SK-N-SH (cell line): ENCODE results near the gene PPP1R12A. TPM values are rescaled to one million over a fixed set of nuclear protein-coding genes. Genes with fewer than 3 reads are reported as not detected.

Experiments
- CTCF ChIA-PET: fragments of 300-600, 350-600 bp; formaldehyde crosslinking; extraction: SDS; loops from one replicate; lab custom pipeline; 2021; lab: Yijun Ruan, JAX
- POLR2A ChIA-PET: fragments of 350-600 bp; sonication (Branson Sonifier 250); formaldehyde crosslinking; extraction: SDS; loops from one replicate; lab custom pipeline; 2020; ENCODE audit warnings: antibody characterized with exemption, inconsistent platforms; lab: Yijun Ruan, JAX
- DNase-seq: peaks from one replicate; pipeline ENCODE4 v3.0.0; 2012
- H2AFZ ChIP-seq: fragments of 200-600 bp; sonication (generic); 2 replicates; pipeline ENCODE4 v1.8.1; 2016; ENCODE audit warnings: antibody characterized with exemption, mild to moderate bottlenecking, low read depth
- H3F3A ChIP-seq: fragments of 200-600 bp; sonication (generic); replicated peaks from 2 replicates; pipeline ENCODE3; 2016; ENCODE audit warnings: antibody characterized with exemption, mild to moderate bottlenecking; ENCODE audit not compliant: insufficient read depth
- H3K27ac ChIP-seq, 2 experiments: fragments of 200-500 bp in 1 of 2; fragments of 200-600 bp in 1 of 2; sonication (Bioruptor generic) in 1 of 2; sonication (generic), shearing (Covaris generic) in 1 of 2; 2 replicates each; pipeline versions ENCODE4 v1.5.1 to v1.6.1; 2014 to 2016; ENCODE audit warnings: low read depth in 2 of 2, inconsistent platforms in 1 of 2, low read length in 1 of 2, mild to moderate bottlenecking in 1 of 2, mixed read lengths in 1 of 2
- H3K27me3 ChIP-seq: fragments of 200-600 bp; sonication (generic), shearing (Covaris generic); 2 replicates; pipeline ENCODE4 v1.6.1; 2016; ENCODE audit warnings: mixed run types; ENCODE audit not compliant: insufficient read depth
- H3K36me3 ChIP-seq, 2 experiments: fragments of 200-500 bp in 1 of 2; fragments of 200-600 bp in 1 of 2; sonication (Bioruptor generic) in 1 of 2; sonication (generic) in 1 of 2; replicated peaks in 1 of 2; 2 replicates each; pipeline versions ENCODE3 to v1.5.1; 2014 to 2016; ENCODE audit warnings: low read length in 1 of 2, mild to moderate bottlenecking in 1 of 2; ENCODE audit not compliant: insufficient read depth in 2 of 2, control insufficient read depth in 1 of 2
- H3K4me1 ChIP-seq, 2 experiments: fragments of 200-500 bp in 1 of 2; fragments of 200-600 bp in 1 of 2; sonication (Bioruptor generic) in 1 of 2; sonication (generic), shearing (Covaris generic) in 1 of 2; 2 replicates each; pipeline versions ENCODE4 v1.5.1 to v1.6.1; 2014 to 2016; ENCODE audit warnings: low read depth in 1 of 2, low read length in 1 of 2, mixed run types in 1 of 2; ENCODE audit not compliant: insufficient read depth in 2 of 2, control insufficient read depth in 1 of 2
- H3K4me2 ChIP-seq: fragments of 200-600 bp; sonication (generic), shearing (Covaris generic); 2 replicates; pipeline ENCODE4 v1.6.1; 2017; ENCODE audit warnings: mixed run types
- H3K4me3 ChIP-seq, 2 experiments: fragments of 200-500 bp in 1 of 2; fragments of 200-600 bp in 1 of 2; sonication (Bioruptor generic) in 1 of 2; sonication (generic), shearing (Covaris generic) in 1 of 2; 2 replicates each; pipeline versions ENCODE4 v1.5.1 to v1.8.1; 2014 to 2016; ENCODE audit warnings: low read depth in 2 of 2, inconsistent platforms in 1 of 2, low read length in 1 of 2, mild to moderate bottlenecking in 1 of 2, mixed read lengths in 1 of 2, moderate library complexity in 1 of 2
- H3K79me2 ChIP-seq: fragments of 200-600 bp; sonication (generic); 2 replicates; pipeline ENCODE4 v1.8.1; 2017; ENCODE audit warnings: mild to moderate bottlenecking; ENCODE audit not compliant: insufficient read depth
- H3K9ac ChIP-seq: fragments of 200-600 bp; sonication (generic); 2 replicates; pipeline ENCODE4 v1.6.1; 2017; ENCODE audit warnings: mixed run types
- H3K9me2 ChIP-seq: fragments of 200-600 bp; sonication (generic); 2 replicates; pipeline ENCODE4 v1.6.1; 2017; ENCODE audit warnings: mixed run types
- H3K9me3 ChIP-seq: fragments of 200-600 bp; sonication (generic); 2 replicates; pipeline ENCODE4 v1.6.1; 2017; ENCODE audit warnings: mixed run types, mild to moderate bottlenecking, moderate library complexity
- H4K20me1 ChIP-seq: fragments of 200-600 bp; sonication (generic); 2 replicates; pipeline ENCODE4 v1.6.1; 2017; ENCODE audit warnings: mild to moderate bottlenecking, mixed run types; ENCODE audit not compliant: insufficient read depth
- ELF1 ChIP-seq: IDR thresholded peaks from 2 replicates; pipeline ENCODE4 v1.4.0; 2012
- EP300 ChIP-seq, 2 experiments: IDR thresholded peaks; 2 replicates each; pipeline versions ENCODE4 v1.4.0 to v1.6.1; 2012; ENCODE audit warnings: borderline replicate concordance in 1 of 2, low read depth in 1 of 2, low read length in 1 of 2
- FOSL2 ChIP-seq: IDR thresholded peaks from 2 replicates; pipeline ENCODE4 v1.4.0; 2012; ENCODE audit warnings: low read depth, mild to moderate bottlenecking, moderate library complexity, borderline replicate concordance
- FOXJ3 ChIP-seq: sonication (generic); formaldehyde crosslinking; IDR thresholded peaks from 2 replicates; pipeline ENCODE4 v1.5.1; 2020; ENCODE audit warnings: mild to moderate bottlenecking, missing genetic modification reagents
- GABPA ChIP-seq: IDR thresholded peaks from 2 replicates; pipeline ENCODE4 v1.4.0; 2012; ENCODE audit warnings: low read depth, mild to moderate bottlenecking
- GATA2 ChIP-seq: sonication (generic); formaldehyde crosslinking; IDR thresholded peaks from 2 replicates; pipeline ENCODE4 v1.5.0; 2020; ENCODE audit warnings: mild to moderate bottlenecking, missing genetic modification reagents
- JUND ChIP-seq: IDR thresholded peaks from 2 replicates; pipeline ENCODE4 v1.4.0; 2012
- MXI1 ChIP-seq: IDR thresholded peaks from 2 replicates; pipeline ENCODE4 v1.6.1; 2012; ENCODE audit warnings: mild to moderate bottlenecking, low read depth, low read length, improper control_type of control experiment
- NFIC ChIP-seq: IDR thresholded peaks from 2 replicates; pipeline ENCODE4 v1.4.0; 2012; ENCODE audit warnings: borderline replicate concordance
- NRF1 ChIP-seq: IDR thresholded peaks from 2 replicates; pipeline ENCODE4 v1.6.1; 2012; ENCODE audit warnings: low read depth, mild to moderate bottlenecking, low read length
- POLR2AphosphoS5 ChIP-seq: IDR thresholded peaks from 2 replicates; pipeline ENCODE4 v1.6.1; 2012; ENCODE audit warnings: low read depth, low read length
- RXRA ChIP-seq: IDR thresholded peaks from 2 replicates; pipeline ENCODE4 v1.4.0; 2012; ENCODE audit warnings: low read depth, mild to moderate bottlenecking, borderline replicate concordance
- SIN3A ChIP-seq: IDR thresholded peaks from 2 replicates; pipeline ENCODE4 v1.6.1; 2012; ENCODE audit warnings: low read depth, mild to moderate bottlenecking, low read length, moderate library complexity, borderline replicate concordance
- SMC3 ChIP-seq: IDR thresholded peaks from 2 replicates; pipeline ENCODE4 v1.6.1; 2012; ENCODE audit warnings: low read depth, low read length, improper control_type of control experiment
- TAF1 ChIP-seq: IDR thresholded peaks from 2 replicates; pipeline ENCODE4 v1.6.1; 2012; ENCODE audit warnings: low read depth, mild to moderate bottlenecking, low read length, moderate library complexity, borderline replicate concordance
- TCF12 ChIP-seq: IDR thresholded peaks from 2 replicates; pipeline ENCODE4 v1.4.0; 2012
- WGBS: methylation state at CpG from one replicate; pipeline ENCODE4 v1.1.6; 2017; ENCODE audit warnings: low lambda C conversion rate; 5-methylcytosine and 5-hydroxymethylcytosine counted together
- polyA plus RNA-seq, 3 experiments: library from polyadenylated mRNA; depleted of rRNA; stranded (reverse); fragments of >200 nt; gene quantifications; 2 replicates each; pipeline ENCODE4 v1.2.3, GENCODE V29; 2012
- TF ChIP-seq, protein P1 (sequence below): IDR thresholded peaks from 2 replicates; pipeline ENCODE4; 2012
- TF ChIP-seq, protein P2 (sequence below): IDR thresholded peaks from 2 replicates; pipeline ENCODE4 v1.4.0; 2012; ENCODE audit warnings: low read depth
- TF ChIP-seq, protein P3 (sequence below): fragments of 150-350 bp; IDR thresholded peaks from 2 replicates; pipeline ENCODE4 v1.6.1; 2017; ENCODE audit warnings: antibody characterized with exemption, low read length, low read depth, borderline replicate concordance
- TF ChIP-seq, protein P4 (sequence below): fragments of 200-600 bp; sonication (generic); IDR thresholded peaks from 2 replicates; pipeline ENCODE4 v1.6.1; 2017; ENCODE audit warnings: antibody characterized with exemption, mild to moderate bottlenecking, moderate library complexity
- TF ChIP-seq, protein P5 (sequence below): IDR thresholded peaks from 2 replicates; pipeline ENCODE4 v1.6.1; 2012; ENCODE audit warnings: mild to moderate bottlenecking, low read depth, low read length, moderate library complexity

PPP1R12A gene
- polyA plus RNA-seq, 1 of the 3 experiments (the other 2 are of a cell fraction): 26.0 TPM

DNA sequence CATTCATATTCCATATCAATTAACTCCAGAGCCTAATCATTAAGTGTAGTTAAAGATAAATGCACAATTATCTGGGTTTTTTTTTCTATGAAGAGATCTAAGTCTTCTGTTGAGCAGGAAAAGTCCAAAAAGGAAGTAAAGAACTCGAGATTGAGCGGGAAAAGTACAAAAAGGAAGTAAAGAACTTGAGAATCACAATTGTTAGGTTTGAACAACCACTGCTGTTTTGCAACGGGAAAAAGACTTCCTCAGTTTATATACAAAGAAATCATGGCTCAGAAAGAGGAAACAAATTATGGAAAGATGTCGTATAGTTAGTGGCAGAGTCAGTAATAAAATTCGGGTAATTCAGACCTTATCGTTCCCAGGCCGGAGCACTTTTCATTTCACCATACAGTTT lies 63.3 kb downstream of the PPP1R12A start:
- no peak for DNase-seq
- Histone ChIP-seq H3K4me1 (peaks cover 0 to 9% of the 10 kb centered on the region in 2 experiments; a peak in 2 of 4 replicates), H3K9ac (no peak overlapping the region), H3K36me3 (peaks cover 24 to 56% of the 10 kb centered on the region in 2 experiments), H3K27me3 (no peaks in the 10 kb centered on the region), H3K4me3 (no peak overlapping the region), H2AFZ (no peak overlapping the region), H3K9me2 (no peaks in the 10 kb centered on the region), H3K79me2 (peaks cover 99% of the 10 kb centered on the region), H3F3A (peaks cover 10% of the 10 kb centered on the region), H3K27ac (no peak overlapping the region), H3K4me2 (no peak overlapping the region), H3K9me3 (no peaks in the 10 kb centered on the region), H4K20me1 (peaks cover 28% of the 10 kb centered on the region)
- POLR2A ChIA-PET: no interaction called here
- TF ChIP-seq TAF1 (no peak), MXI1 (no peak), NRF1 (no peak), SMC3 (no peak)
- TF ChIP-seq, protein P1, sequence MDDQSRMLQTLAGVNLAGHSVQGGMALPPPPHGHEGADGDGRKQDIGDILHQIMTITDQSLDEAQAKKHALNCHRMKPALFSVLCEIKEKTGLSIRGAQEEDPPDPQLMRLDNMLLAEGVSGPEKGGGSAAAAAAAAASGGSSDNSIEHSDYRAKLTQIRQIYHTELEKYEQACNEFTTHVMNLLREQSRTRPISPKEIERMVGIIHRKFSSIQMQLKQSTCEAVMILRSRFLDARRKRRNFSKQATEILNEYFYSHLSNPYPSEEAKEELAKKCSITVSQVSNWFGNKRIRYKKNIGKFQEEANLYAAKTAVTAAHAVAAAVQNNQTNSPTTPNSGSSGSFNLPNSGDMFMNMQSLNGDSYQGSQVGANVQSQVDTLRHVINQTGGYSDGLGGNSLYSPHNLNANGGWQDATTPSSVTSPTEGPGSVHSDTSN: no peak
- CTCF ChIA-PET: no interaction called here
- 97% methylated on average over 7 of the region's 7 CpGs for WGBS

DNA sequence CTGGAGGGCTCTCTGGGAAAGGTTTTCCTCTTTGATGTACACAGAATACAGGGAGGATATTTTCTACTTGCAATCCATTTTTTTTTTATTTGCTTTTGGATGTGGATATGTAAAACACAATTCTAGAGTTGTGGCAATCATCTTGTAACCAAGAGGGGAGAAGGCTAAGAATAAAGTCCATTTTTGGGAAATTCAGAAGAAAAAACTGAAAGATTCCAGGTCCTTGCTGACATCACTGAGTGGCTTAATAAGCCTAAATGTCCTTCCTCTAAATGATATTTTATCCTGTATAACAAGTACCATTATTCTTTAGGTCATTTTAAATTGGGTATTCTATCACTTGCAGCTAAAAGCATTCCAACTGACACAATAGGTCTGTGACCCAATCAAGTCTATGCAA lies 64.0 kb downstream of the PPP1R12A start:
- Histone ChIP-seq H3K4me2 (no peak overlapping the region), H3F3A (peaks cover 10% of the 10 kb centered on the region), H3K9ac (no peak overlapping the region), H3K4me3 (no peak overlapping the region), H3K79me2 (peaks cover 99% of the 10 kb centered on the region), H3K27ac (no peak overlapping the region), H3K9me2 (no peaks in the 10 kb centered on the region), H2AFZ (no peak overlapping the region), H3K9me3 (no peaks in the 10 kb centered on the region), H4K20me1 (peaks cover 28% of the 10 kb centered on the region), H3K27me3 (no peaks in the 10 kb centered on the region), H3K4me1 (peaks cover 0 to 2% of the 10 kb centered on the region in 2 experiments; a peak in 2 of 4 replicates), H3K36me3 (peaks cover 24 to 60% of the 10 kb centered on the region in 2 experiments)
- TF ChIP-seq, protein P2, sequence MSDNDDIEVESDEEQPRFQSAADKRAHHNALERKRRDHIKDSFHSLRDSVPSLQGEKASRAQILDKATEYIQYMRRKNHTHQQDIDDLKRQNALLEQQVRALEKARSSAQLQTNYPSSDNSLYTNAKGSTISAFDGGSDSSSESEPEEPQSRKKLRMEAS: no peak
- no peak for TF ChIP-seq FOXJ3 (CRISPR knock-in tag)
- TF ChIP-seq, protein P3, sequence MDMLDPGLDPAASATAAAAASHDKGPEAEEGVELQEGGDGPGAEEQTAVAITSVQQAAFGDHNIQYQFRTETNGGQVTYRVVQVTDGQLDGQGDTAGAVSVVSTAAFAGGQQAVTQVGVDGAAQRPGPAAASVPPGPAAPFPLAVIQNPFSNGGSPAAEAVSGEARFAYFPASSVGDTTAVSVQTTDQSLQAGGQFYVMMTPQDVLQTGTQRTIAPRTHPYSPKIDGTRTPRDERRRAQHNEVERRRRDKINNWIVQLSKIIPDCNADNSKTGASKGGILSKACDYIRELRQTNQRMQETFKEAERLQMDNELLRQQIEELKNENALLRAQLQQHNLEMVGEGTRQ: no peak
- TF ChIP-seq, protein P1: no peak
- TF ChIP-seq NRF1: no peak
- TF ChIP-seq, protein P4, sequence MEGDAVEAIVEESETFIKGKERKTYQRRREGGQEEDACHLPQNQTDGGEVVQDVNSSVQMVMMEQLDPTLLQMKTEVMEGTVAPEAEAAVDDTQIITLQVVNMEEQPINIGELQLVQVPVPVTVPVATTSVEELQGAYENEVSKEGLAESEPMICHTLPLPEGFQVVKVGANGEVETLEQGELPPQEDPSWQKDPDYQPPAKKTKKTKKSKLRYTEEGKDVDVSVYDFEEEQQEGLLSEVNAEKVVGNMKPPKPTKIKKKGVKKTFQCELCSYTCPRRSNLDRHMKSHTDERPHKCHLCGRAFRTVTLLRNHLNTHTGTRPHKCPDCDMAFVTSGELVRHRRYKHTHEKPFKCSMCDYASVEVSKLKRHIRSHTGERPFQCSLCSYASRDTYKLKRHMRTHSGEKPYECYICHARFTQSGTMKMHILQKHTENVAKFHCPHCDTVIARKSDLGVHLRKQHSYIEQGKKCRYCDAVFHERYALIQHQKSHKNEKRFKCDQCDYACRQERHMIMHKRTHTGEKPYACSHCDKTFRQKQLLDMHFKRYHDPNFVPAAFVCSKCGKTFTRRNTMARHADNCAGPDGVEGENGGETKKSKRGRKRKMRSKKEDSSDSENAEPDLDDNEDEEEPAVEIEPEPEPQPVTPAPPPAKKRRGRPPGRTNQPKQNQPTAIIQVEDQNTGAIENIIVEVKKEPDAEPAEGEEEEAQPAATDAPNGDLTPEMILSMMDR: no peak
- TF ChIP-seq EP300 (IDR thresholded peaks at IDR 0.05; ENCODE audit: borderline replicate concordance in 1 of 2, low read depth in 1 of 2, low read length in 1 of 2): no peak
- no peak for TF ChIP-seq POLR2AphosphoS5
- no peak for TF ChIP-seq GABPA
- no peak for TF ChIP-seq TCF12
- no peak for TF ChIP-seq NFIC
- TF ChIP-seq, protein P5, sequence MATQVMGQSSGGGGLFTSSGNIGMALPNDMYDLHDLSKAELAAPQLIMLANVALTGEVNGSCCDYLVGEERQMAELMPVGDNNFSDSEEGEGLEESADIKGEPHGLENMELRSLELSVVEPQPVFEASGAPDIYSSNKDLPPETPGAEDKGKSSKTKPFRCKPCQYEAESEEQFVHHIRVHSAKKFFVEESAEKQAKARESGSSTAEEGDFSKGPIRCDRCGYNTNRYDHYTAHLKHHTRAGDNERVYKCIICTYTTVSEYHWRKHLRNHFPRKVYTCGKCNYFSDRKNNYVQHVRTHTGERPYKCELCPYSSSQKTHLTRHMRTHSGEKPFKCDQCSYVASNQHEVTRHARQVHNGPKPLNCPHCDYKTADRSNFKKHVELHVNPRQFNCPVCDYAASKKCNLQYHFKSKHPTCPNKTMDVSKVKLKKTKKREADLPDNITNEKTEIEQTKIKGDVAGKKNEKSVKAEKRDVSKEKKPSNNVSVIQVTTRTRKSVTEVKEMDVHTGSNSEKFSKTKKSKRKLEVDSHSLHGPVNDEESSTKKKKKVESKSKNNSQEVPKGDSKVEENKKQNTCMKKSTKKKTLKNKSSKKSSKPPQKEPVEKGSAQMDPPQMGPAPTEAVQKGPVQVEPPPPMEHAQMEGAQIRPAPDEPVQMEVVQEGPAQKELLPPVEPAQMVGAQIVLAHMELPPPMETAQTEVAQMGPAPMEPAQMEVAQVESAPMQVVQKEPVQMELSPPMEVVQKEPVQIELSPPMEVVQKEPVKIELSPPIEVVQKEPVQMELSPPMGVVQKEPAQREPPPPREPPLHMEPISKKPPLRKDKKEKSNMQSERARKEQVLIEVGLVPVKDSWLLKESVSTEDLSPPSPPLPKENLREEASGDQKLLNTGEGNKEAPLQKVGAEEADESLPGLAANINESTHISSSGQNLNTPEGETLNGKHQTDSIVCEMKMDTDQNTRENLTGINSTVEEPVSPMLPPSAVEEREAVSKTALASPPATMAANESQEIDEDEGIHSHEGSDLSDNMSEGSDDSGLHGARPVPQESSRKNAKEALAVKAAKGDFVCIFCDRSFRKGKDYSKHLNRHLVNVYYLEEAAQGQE: no peak
- no peak for TF ChIP-seq ELF1
- no peak for TF ChIP-seq JUND
- no peak for TF ChIP-seq GATA2 (CRISPR knock-in tag)
- no peak for TF ChIP-seq FOSL2
- TF ChIP-seq SIN3A: no peak
- no peak for TF ChIP-seq RXRA
- POLR2A ChIA-PET: no interaction called here
- CTCF ChIA-PET: no interaction called here
- DNase-seq: no peak
